Thoracic aorta (tissue), 2 donors: Measurements from ENCODE around the gene PEX16. TPM values are rescaled to one million over a fixed set of nuclear protein-coding genes. Genes with fewer than 3 reads are reported as not detected.

Experiments used
- ATAC-seq: fragments of 150-250 bp; one replicate; pipeline ENCODE4 v1.8.0; 2017; ENCODE audit warnings: low read depth; ENCODE audit not compliant: insufficient number of reproducible peaks, low FRiP score
- DNase-seq: peaks from one replicate; pipeline ENCODE4 v3.0.0-alpha.2; 2020; ENCODE audit warnings: low spot score
- H3K27ac ChIP-seq, 2 donors: fragments of 200-600 bp; sonication (generic); 1 replicate in 1 of 2; 2 replicates in 1 of 2; pipeline ENCODE4 v1.5.1; 2016; ENCODE audit warnings: mild to moderate bottlenecking in 2 of 2, moderate library complexity in 2 of 2
- H3K27me3 ChIP-seq: fragments of 200-600 bp; sonication (generic); replicated peaks from 2 replicates; pipeline ENCODE4 v1.6.0; 2016; ENCODE audit warnings: mild to moderate bottlenecking; ENCODE audit not compliant: insufficient read depth
- H3K36me3 ChIP-seq: fragments of 200-600 bp; sonication (generic); one replicate; pipeline ENCODE4 v1.5.1; 2016
- H3K4me1 ChIP-seq, 2 donors: fragments of 200-600 bp; sonication (generic); 1 replicate in 1 of 2; 2 replicates in 1 of 2; pipeline versions ENCODE4 v1.5.1 to v1.6.0; 2016; ENCODE audit warnings: low read depth in 2 of 2, mild to moderate bottlenecking in 1 of 2; ENCODE audit not compliant: control insufficient read depth in 1 of 2
- H3K4me3 ChIP-seq: fragments of 200-600 bp; sonication (generic); 2 replicates; pipeline ENCODE4 v1.5.1; 2016; ENCODE audit warnings: mild to moderate bottlenecking
- H3K9me3 ChIP-seq: fragments of 200-600 bp; sonication (generic); 2 replicates; pipeline ENCODE4 v1.5.1; 2016
- total RNA-seq, 2 donors: library from RNA; depleted of rRNA; stranded (reverse); fragments of >200 nt; gene quantifications; one replicate each; pipeline versions ENCODE4 v1.1.0 to v1.2.3, GENCODE V29; 2016
- TF ChIP-seq, protein P1 (sequence below): fragments of 200-600 bp; sonication (generic); IDR thresholded peaks from one replicate; pipeline ENCODE4 v1.5.1; 2019; ENCODE audit warnings: antibody characterized with exemption

Gene PEX16
- total RNA-seq, 2 donors from 2014 or later, result 12.1 to 19.8 TPM

DNA sequence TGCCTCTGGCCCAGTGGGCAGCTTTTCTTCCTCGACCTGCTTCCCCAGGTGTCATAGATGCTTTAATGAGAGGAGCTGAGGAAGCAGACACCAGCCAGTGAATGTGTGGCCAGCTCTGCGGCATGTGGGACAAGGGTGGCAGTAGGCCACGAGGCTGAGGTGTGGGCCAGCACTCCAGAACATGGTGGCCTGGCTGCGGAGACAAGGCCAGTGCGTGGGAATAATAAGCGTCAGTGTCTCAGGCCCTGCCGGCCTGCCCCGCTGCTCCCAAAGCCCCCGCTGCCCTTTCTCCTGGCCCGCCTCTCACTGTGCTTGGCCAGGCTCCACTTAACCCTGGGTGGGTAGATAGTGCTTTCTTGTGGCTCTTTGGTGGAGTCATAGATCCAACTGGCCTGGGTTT lies 30.1 kb downstream of the PEX16 start:
- no peaks in the 10 kb centered on the region for H3K9me3 ChIP-seq
- no peak for DNase-seq
- no peak overlapping the region for H3K27ac ChIP-seq
- H3K27me3 ChIP-seq, result no peaks in the 10 kb centered on the region
- H3K36me3 ChIP-seq, result no peaks in the 10 kb centered on the region
- ATAC-seq, result no peak
- TF ChIP-seq, protein P1, sequence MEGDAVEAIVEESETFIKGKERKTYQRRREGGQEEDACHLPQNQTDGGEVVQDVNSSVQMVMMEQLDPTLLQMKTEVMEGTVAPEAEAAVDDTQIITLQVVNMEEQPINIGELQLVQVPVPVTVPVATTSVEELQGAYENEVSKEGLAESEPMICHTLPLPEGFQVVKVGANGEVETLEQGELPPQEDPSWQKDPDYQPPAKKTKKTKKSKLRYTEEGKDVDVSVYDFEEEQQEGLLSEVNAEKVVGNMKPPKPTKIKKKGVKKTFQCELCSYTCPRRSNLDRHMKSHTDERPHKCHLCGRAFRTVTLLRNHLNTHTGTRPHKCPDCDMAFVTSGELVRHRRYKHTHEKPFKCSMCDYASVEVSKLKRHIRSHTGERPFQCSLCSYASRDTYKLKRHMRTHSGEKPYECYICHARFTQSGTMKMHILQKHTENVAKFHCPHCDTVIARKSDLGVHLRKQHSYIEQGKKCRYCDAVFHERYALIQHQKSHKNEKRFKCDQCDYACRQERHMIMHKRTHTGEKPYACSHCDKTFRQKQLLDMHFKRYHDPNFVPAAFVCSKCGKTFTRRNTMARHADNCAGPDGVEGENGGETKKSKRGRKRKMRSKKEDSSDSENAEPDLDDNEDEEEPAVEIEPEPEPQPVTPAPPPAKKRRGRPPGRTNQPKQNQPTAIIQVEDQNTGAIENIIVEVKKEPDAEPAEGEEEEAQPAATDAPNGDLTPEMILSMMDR, result no peak
- H3K4me1 ChIP-seq, result peaks cover 6% of the 10 kb centered on the region in 2 donors
- no peak overlapping the region for H3K4me3 ChIP-seq

DNA sequence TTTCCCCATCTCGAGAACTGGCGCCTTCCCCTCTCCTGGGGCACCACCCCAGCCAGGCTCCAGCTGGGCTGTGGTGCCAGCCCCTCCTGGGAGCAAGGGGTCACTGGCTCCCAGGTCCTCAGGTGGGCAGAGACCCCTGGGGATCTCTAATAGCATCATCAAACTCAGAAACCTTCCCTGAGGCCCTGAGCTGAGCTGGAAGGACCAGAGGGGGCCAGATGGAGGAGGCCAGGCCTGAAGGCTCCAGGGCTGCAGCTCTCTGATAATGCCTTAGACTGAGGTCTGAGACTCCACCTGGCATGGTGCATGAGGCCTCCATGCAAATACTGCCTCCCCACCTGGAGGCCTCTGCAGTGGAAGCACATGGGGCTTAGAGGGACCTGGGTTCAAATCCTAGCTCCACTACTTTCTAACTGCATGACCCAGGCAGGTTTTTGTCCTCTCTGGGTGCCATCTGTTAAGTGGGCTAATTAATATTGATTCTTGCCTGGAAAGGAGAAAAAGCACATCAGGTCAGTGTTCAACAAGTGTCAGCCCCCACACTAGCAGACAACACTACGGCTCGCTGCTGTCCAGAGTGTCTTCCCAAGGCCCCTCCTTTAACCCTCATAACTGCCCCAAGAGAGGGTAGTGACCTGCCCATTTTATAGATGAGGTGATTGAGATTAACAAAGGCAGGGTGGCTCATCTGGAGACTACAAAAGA lies 30.7 kb downstream of the PEX16 start:
- no peak for ATAC-seq
- H3K36me3 ChIP-seq, result peaks cover 4% of the 10 kb centered on the region
- no peaks in the 10 kb centered on the region for H3K27me3 ChIP-seq
- H3K4me3 ChIP-seq, result no peak overlapping the region
- TF ChIP-seq, protein P1, result no peak
- no peak for DNase-seq
- H3K9me3 ChIP-seq, result no peaks in the 10 kb centered on the region
- H3K4me1 ChIP-seq, result peaks cover 6% of the 10 kb centered on the region in 2 donors
- H3K27ac ChIP-seq, result no peak overlapping the region

DNA sequence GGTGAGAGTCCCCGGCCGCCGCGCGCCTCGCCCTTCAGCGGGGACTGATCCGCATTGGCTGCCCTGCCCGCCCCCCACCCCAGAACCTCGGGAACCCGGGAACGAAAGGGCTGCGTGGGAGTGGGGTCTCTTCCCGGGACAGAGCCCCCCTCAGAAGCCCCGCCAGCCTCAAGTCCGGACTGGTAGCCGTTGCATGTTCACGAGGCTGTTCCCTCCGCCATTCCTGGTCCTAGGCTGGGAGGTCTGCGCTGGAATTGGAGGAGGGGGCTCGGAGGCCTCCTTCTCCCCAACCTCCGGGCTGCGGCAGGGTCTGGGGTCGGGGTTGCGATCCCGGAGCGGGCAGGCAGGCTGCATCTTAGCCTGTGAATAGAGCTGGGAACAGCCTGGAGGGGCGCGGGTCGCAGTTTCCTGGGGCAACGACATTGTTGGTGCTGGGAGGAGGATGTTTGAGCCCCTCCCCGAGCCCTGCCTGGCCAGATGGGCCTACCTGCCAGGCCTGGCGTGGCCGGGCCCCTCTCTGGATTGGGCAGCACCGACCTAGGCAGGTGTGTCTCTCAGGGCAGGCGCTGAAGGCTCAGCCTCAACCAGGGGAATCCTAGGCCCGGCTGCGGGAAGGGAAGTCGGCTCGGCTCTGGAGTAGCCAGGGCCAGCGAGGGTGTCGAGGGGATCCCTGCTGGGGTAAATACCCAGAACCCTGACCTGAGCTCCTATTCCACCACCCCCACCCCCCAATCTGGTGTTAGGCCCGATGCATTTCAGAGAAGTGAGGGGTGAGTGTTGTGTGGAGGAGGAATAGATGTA lies 31.6 kb downstream of the PEX16 start:
- no peak for ATAC-seq
- DNase-seq, result no peak
- no peaks in the 10 kb centered on the region for H3K27me3 ChIP-seq
- peaks cover 6% of the 10 kb centered on the region in 2 donors for H3K4me1 ChIP-seq
- H3K27ac ChIP-seq, result no peak overlapping the region
- H3K4me3 ChIP-seq, result peak overlapping the region; percentile 70
- peaks cover 13% of the 10 kb centered on the region for H3K36me3 ChIP-seq
- H3K9me3 ChIP-seq, result no peaks in the 10 kb centered on the region
- TF ChIP-seq, protein P1, result no peak

DNA sequence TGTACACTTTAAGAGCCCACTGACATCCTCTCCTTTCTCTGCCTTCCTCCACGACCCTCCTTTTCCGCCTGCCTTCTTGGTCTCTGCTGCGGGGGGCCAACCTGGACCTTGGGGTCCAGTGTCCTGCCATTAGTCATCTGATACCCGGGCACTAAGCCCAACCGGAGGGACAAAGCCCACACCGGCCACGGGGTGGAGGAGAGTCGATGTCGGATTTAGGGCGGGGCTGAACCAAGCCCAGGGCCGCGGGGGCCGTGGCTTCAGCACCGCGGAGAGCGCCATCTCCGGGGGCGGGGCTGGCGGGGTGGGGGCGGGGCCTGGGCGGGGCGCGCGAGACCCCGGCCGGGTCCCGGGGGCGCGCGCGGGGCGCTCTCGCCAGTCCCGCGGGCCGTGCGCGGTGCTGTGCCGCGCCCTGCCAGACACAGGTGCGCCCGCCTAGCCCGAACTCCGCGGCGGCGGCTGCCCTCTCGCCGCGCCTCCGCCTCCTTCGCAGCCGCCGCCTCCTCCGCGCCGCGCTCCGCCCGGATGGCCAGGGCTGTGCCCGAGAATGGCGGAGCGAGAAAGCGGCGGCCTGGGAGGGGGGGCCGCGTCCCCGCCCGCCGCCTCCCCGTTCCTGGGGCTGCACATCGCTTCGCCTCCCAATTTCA lies 32.3 kb downstream of the PEX16 start, which contains the start of gene MAPK8IP1:
TSS of gene MAPK8IP1 (plus strand) at position 378 of the 647 bp plus-strand sequence. CDS start at position 548, 170 bp downstream.
- ATAC-seq, result peak; percentile 16
- TF ChIP-seq, protein P1, result no peak
- Histone ChIP-seq H3K27me3 (no peaks in the 10 kb centered on the region), H3K9me3 (no peaks in the 10 kb centered on the region), H3K4me1 (peaks cover 6% of the 10 kb centered on the region in 2 donors), H3K27ac (no peak within 1 kb of the TSS), H3K4me3 (peak within 1 kb of the TSS; percentile 70), H3K36me3 (peaks cover 20% of the 10 kb centered on the region)
- DNase-seq, result no peak
